ENCODE measurements around the gene ANKRD16.
"Not testable (repeated sequence)": the region's sequence is repeated elsewhere in the genome, so short reads cannot be mapped to it uniquely, and the experiment has no call there.

The ANKRD16 gene

DNA sequence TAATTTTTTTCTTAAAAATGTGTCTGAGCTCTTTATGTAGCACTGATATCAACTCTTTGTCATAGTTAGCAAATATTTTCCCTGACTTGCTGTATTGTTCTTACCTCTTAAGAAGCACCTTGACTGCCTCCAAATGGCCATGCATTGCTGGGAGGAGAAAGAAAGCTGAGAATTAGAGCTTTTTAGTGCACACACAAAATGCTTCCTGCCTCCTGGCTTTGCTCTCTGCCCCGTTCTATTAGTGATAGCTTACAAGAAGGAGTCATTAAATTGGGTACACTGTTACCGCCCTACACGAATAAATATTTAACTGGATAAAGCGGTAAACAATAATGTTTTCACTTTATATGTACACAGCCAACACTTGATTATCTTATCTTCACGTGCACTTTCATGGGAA lies 4.1 kb downstream of the ANKRD16 start:
- Histone ChIP-seq H4K20me1 (ENCODE audit: insufficient read depth, low read length) (peaks cover under 1% of the 10 kb centered on the region; the same call in 1 of the 2 replicates), H3K27me3 (ENCODE audit: low read depth, low read length) (no peaks in the 10 kb centered on the region), H3K9ac (ENCODE audit: low read length) (no peak overlapping the region), H3K27ac (ENCODE audit: low read length) (no peak overlapping the region), H3K4me1 (ENCODE audit: low read length) (peaks cover 5% of the 10 kb centered on the region), H3K36me3 (replicated peaks; ENCODE audit: low read depth, low read length) (peaks cover 6% of the 10 kb centered on the region), H3K79me2 (ENCODE audit: low read length) (peaks cover 22% of the 10 kb centered on the region), H3K4me3 (ENCODE audit: low read length) (no peak overlapping the region), H3K4me2 (ENCODE audit: low read length) (no peak overlapping the region), H3K9me3 (ENCODE audit: insufficient read depth, low read length) (no peaks in the 10 kb centered on the region), H2AFZ (ENCODE audit: low read depth, low read length) (no peak overlapping the region)
- TF ChIP-seq, protein P1, sequence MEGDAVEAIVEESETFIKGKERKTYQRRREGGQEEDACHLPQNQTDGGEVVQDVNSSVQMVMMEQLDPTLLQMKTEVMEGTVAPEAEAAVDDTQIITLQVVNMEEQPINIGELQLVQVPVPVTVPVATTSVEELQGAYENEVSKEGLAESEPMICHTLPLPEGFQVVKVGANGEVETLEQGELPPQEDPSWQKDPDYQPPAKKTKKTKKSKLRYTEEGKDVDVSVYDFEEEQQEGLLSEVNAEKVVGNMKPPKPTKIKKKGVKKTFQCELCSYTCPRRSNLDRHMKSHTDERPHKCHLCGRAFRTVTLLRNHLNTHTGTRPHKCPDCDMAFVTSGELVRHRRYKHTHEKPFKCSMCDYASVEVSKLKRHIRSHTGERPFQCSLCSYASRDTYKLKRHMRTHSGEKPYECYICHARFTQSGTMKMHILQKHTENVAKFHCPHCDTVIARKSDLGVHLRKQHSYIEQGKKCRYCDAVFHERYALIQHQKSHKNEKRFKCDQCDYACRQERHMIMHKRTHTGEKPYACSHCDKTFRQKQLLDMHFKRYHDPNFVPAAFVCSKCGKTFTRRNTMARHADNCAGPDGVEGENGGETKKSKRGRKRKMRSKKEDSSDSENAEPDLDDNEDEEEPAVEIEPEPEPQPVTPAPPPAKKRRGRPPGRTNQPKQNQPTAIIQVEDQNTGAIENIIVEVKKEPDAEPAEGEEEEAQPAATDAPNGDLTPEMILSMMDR (IDR thresholded peaks at IDR 0.05; ENCODE audit: low read depth, low read length), result no peak
- TF ChIP-seq EZH2phosphoT487 (IDR thresholded peaks at IDR 0.05; ENCODE audit: low read depth), result no peak

DNA sequence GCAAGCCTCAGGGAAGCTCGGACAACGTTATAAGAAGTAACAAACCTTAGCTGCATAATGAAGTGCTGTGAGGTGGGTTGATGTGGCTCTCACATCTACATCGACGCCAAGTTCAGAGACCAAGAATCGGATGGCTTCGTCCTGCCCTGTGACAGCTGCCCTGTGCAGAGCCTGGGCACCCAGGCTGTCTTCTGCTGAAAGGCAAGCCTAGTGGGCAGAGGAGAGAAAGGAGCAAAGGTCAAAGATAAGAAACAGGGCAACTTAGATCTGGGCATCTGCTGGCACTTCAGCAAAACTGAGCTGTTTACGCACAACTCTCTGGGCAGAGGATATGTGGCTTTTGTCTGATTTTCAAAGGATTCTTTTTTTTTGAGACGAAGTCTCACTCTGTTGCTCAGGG lies 6.7 kb downstream of the ANKRD16 start:
- peaks cover 1% of the 10 kb centered on the region for H3K79me2 ChIP-seq (ENCODE audit: low read length)
- no peak overlapping the region for H3K9ac ChIP-seq (ENCODE audit: low read length)
- H3K4me1 ChIP-seq (ENCODE audit: low read length), result no peaks in the 10 kb centered on the region
- no peak overlapping the region for H3K27ac ChIP-seq (ENCODE audit: low read length)
- no peak overlapping the region for H3K4me2 ChIP-seq (ENCODE audit: low read length)
- peaks cover 8% of the 10 kb centered on the region for H3K36me3 ChIP-seq (replicated peaks; ENCODE audit: low read depth, low read length)
- TF ChIP-seq EZH2phosphoT487 (IDR thresholded peaks at IDR 0.05; ENCODE audit: low read depth), result no peak
- TF ChIP-seq, protein P1 (IDR thresholded peaks at IDR 0.05; ENCODE audit: low read depth, low read length), result no peak
- no peaks in the 10 kb centered on the region for H4K20me1 ChIP-seq (ENCODE audit: insufficient read depth, low read length)
- no peaks in the 10 kb centered on the region for H3K9me3 ChIP-seq (ENCODE audit: insufficient read depth, low read length)
- H3K27me3 ChIP-seq (ENCODE audit: low read depth, low read length), result no peaks in the 10 kb centered on the region
- H2AFZ ChIP-seq (ENCODE audit: low read depth, low read length), result no peak overlapping the region
- no peak overlapping the region for H3K4me3 ChIP-seq (ENCODE audit: low read length)

- not testable (repeated sequence) for H3K36me3 ChIP-seq (replicated peaks; ENCODE audit: low read depth, low read length); H3K27ac ChIP-seq (ENCODE audit: low read length); H3K4me2 ChIP-seq (ENCODE audit: low read length)
Measured at GRCh38 chr10:5877041-5877440, 12.7 kb downstream of the ANKRD16 start.

GRCh38 chr10:5876181-5876768 lies 13.4 kb downstream of the ANKRD16 start:
- H3K4me3 ChIP-seq (ENCODE audit: low read length), result no peak overlapping the region
- no peak for TF ChIP-seq EZH2phosphoT487 (IDR thresholded peaks at IDR 0.05; ENCODE audit: low read depth)
- TF ChIP-seq, protein P1 (IDR thresholded peaks at IDR 0.05; ENCODE audit: low read depth, low read length), result no peak
- H3K4me2 ChIP-seq (ENCODE audit: low read length), result no peak overlapping the region
- no peak overlapping the region for H3K27ac ChIP-seq (ENCODE audit: low read length)
- no peak overlapping the region for H3K9ac ChIP-seq (ENCODE audit: low read length)
- H3K27me3 ChIP-seq (ENCODE audit: low read depth, low read length), result no peaks in the 10 kb centered on the region
- no peaks in the 10 kb centered on the region for H3K79me2 ChIP-seq (ENCODE audit: low read length)
- no peaks in the 10 kb centered on the region for H3K9me3 ChIP-seq (ENCODE audit: insufficient read depth, low read length)
- H4K20me1 ChIP-seq (ENCODE audit: insufficient read depth, low read length), result no peaks in the 10 kb centered on the region
- peaks cover 8% of the 10 kb centered on the region for H3K36me3 ChIP-seq (replicated peaks; ENCODE audit: low read depth, low read length)
- H2AFZ ChIP-seq (ENCODE audit: low read depth, low read length), result no peak overlapping the region
- no peaks in the 10 kb centered on the region for H3K4me1 ChIP-seq (ENCODE audit: low read length)

More at GRCh38 chr10:5877041-5877440, 12.7 kb downstream of the ANKRD16 start:
- not testable (repeated sequence) for H3K4me1 ChIP-seq (ENCODE audit: low read length); H3K9ac ChIP-seq (ENCODE audit: low read length); H2AFZ ChIP-seq (ENCODE audit: low read depth, low read length); H3K9me3 ChIP-seq (ENCODE audit: insufficient read depth, low read length); H3K79me2 ChIP-seq (ENCODE audit: low read length); H4K20me1 ChIP-seq (ENCODE audit: insufficient read depth, low read length); H3K4me3 ChIP-seq (ENCODE audit: low read length); H3K27me3 ChIP-seq (ENCODE audit: low read depth, low read length)

Data from OCI-LY3 (cell line).